Activated CD4-positive, alpha-beta T cell treated with anti-CD3 and anti-CD28 coated beads, Interleukin-2, amount 10 ng/mL, durations not matched to agents 7 days and 5 days (primary cell): ENCODE data around the gene KISS1R. TPM values are rescaled to one million over a fixed set of nuclear protein-coding genes. Genes with fewer than 3 reads are reported as not detected.
A peak's percentile ranks its signal among the peaks of the same experiment; 100 is the strongest.

Experiments used
- CTCF ChIA-PET: fragments of 350-600 bp; sonication (Branson Sonifier 250); formaldehyde crosslinking; loops from one replicate; lab custom pipeline; 2021; ENCODE audit warnings: antibody characterized with exemption; lab: Charles Lee
- POLR2A ChIA-PET: fragments of 350-600 bp; sonication (Branson Sonifier 250); formaldehyde crosslinking; loops from one replicate; lab custom pipeline; 2021; ENCODE audit warnings: antibody characterized with exemption; lab: Charles Lee
- DNase-seq: peaks from one replicate; pipeline ENCODE4 v3.0.0-alpha.2; 2020
- H3K27ac Mint-ChIP-seq: one replicate; pipeline ENCODE4 v1.8.0; 2021; ENCODE audit warnings: mild to moderate bottlenecking, moderate library complexity, mixed read lengths
- H3K27me3 Mint-ChIP-seq: one replicate; pipeline ENCODE4 v1.8.0; 2021; ENCODE audit warnings: mixed read lengths
- H3K36me3 Mint-ChIP-seq: one replicate; pipeline ENCODE4 v1.8.0; 2021; ENCODE audit warnings: low read depth, mixed read lengths
- H3K4me1 Mint-ChIP-seq: one replicate; pipeline ENCODE4 v1.8.0; 2021; ENCODE audit warnings: mixed read lengths
- H3K4me3 Mint-ChIP-seq: one replicate; pipeline ENCODE4 v1.8.0; 2021; ENCODE audit warnings: mild to moderate bottlenecking, moderate library complexity, mixed read lengths
- H3K9me3 Mint-ChIP-seq: one replicate; pipeline ENCODE4 v1.8.0; 2021; ENCODE audit warnings: mixed read lengths
- total RNA-seq, 2 experiments: library from RNA; stranded (reverse); gene quantifications; one replicate each; pipeline ENCODE4 v1.2.3, GENCODE V29; 2021

The KISS1R gene
- total RNA-seq, 2 experiments from 2014 or later = 0.72 to 1.1 TPM

DNA sequence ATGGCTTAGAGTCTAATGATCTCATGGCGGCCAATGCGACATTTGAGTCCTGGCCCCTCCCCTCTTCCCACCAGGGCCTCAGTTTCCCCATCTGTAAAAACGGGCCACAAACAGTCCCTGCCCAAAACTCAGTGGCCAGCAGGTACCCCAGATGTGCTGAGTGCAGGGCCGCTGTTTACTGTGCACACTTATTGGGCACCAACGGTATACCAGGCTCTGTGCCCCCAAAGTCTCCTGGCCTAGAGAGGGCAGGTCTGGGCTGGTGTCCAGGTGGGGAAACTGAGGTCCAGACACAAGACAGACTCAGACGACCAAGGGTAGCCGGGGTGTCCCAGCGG lies 43.4 kb downstream of the KISS1R start:
- CTCF ChIA-PET = interaction anchor here (1.1 kb wide), 1 partner anchor 54 kb away, joined by 3 read pairs; no protein-coding TSS in a partner anchor
- no peak for DNase-seq
- POLR2A ChIA-PET = no interaction called here
- Mint-ChIP-seq H3K36me3 (peaks cover 16% of the 10 kb centered on the region), H3K9me3 (peaks cover 2% of the 10 kb centered on the region), H3K27ac (no peak overlapping the region), H3K27me3 (no peaks in the 10 kb centered on the region), H3K4me3 (no peak overlapping the region), H3K4me1 (peaks cover 17% of the 10 kb centered on the region)

DNA sequence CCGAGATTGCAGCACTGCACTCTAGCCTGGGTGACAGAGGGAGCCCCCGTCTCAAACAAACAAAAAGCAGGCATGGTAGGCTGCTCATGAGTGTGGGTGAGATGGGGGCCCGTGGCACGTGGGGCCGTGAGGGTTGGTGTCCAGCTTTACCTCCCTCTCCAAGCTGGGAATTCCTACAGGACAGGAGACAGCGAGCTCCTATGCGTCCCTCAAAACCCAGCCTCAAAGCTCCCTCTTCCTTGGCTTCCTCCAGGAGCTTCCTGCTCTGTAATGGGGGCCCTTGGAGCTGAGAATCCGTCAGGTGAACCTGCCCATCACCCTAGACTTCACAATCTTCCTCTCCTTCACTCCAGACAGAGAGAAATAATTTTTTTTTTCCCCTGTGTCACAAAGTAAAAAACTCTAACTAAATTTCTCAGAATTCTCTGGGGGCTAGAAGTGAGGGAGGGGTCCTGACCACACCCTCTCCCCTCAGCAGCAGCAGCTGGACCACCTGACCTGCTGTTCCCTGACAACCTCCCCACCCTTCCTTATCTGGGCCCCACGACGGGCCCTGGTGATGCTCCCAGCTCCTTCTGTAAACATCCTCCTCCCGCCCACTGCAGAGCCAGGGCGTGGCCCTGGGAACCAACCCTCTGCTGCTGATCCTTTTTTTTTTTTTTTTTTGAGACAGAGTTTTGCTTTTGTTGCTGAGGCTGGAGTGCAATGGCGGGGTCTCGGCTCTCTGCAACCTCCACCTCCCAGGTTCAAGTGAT lies 44.9 kb downstream of the KISS1R start:
- H3K27ac Mint-ChIP-seq = peak overlapping the region; percentile 77
- H3K4me1 Mint-ChIP-seq = peaks cover 17% of the 10 kb centered on the region
- peaks cover 2% of the 10 kb centered on the region for H3K9me3 Mint-ChIP-seq
- ChIA-PET CTCF (no interaction called here), POLR2A (interaction anchor here (0.8 kb wide), 1 partner anchor 64 kb away, joined by 3 read pairs; no protein-coding TSS in a partner anchor)
- DNase-seq = peak; percentile 27
- peaks cover 23% of the 10 kb centered on the region for H3K36me3 Mint-ChIP-seq
- no peak overlapping the region for H3K4me3 Mint-ChIP-seq
- no peaks in the 10 kb centered on the region for H3K27me3 Mint-ChIP-seq

DNA sequence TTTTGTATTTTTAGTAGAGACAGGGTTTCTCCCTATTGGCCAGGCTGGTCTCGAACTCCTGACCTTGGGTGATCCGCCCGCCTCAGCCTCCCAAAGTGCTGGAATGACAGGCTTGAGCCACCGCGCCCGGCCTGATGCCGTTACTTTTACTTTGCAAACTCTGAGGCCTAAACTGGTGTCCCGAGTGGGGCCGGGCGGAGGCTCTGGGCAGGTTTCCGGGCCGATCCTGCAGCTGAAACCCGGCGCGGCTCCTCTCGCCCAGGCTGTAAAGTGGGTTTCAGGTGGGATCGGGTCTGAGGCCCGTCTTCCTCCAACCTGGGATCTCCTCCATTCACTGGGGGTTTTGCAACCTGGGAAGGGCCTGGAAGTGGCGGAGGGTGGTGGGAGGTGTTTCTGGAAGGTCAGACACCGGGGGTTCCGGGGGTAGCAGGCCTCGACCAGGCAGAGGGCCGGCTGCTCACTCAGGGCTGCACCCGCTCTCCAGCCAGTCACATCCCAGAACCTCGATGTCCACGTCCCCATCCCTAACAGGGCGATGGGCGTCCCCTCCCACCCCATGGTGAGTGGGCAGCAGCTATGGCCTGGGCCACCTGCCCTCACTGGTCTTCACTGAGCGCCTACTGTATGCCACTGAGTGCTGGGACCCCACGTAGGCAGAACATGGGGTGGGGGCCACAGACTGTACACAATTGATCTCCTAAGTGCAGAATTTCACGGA lies 45.7 kb downstream of the KISS1R start:
- peaks cover 27% of the 10 kb centered on the region for H3K36me3 Mint-ChIP-seq
- no peak overlapping the region for H3K4me3 Mint-ChIP-seq
- H3K9me3 Mint-ChIP-seq = peaks cover 2% of the 10 kb centered on the region
- no peak for DNase-seq
- no peaks in the 10 kb centered on the region for H3K27me3 Mint-ChIP-seq
- ChIA-PET POLR2A (no interaction called here), CTCF (no interaction called here)
- peaks cover 17% of the 10 kb centered on the region for H3K4me1 Mint-ChIP-seq
- no peak overlapping the region for H3K27ac Mint-ChIP-seq

DNA sequence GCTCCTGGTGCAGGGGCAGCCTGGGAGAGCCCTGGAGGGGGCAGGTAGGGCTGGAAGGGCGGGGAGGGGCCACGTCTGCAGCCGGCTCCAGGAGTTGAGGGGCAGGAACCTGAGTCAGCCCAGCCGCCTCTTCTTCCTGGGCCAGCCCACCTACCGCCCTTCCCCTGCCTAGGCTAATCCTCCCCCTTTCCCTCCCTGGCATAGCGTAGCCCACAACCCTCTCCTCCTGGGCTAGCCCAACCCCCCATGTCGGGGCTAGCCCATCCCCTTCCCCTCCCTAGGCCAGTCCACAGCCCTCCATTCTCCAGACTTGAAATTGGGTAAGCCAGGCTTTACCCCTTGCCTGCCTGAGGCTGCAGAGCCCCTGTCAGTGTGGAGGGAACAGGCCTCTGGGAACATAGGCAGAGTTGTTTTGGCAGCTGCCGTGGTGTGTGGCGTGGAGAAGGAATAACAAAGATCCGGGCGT lies 46.4 kb downstream of the KISS1R start:
- DNase-seq = no peak
- Mint-ChIP-seq H3K27me3 (no peaks in the 10 kb centered on the region), H3K36me3 (peaks cover 31% of the 10 kb centered on the region), H3K9me3 (peaks cover 2% of the 10 kb centered on the region), H3K27ac (no peak overlapping the region), H3K4me3 (no peak overlapping the region), H3K4me1 (peaks cover 16% of the 10 kb centered on the region)
- CTCF ChIA-PET = no interaction called here
- POLR2A ChIA-PET = no interaction called here

DNA sequence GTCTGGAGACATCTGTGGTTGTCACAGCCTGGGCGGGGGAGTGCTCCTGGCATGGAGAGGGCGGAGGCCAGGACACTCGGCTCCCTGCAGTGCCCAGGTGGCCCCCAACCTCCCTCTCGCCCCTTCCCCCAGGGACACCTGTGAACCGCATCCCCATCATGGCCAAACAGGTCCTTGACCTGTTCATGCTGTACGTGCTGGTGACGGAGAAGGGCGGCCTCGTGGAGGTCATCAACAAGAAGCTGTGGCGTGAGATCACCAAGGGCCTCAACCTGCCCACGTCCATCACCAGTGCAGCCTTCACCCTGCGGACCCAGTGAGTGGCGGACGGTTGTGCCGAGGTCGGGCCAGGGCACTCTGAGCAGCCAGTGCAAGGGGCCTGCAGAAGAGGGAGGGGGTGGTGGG lies 47.0 kb downstream of the KISS1R start:
- no peak overlapping the region for H3K4me3 Mint-ChIP-seq
- CTCF ChIA-PET = interaction anchor here (1.0 to 1.4 kb wide), 2 partner anchors 20 to 39 kb away, joined by 3 to 5 read pairs; partner anchors contain the start of gene WDR18
- peaks cover 35% of the 10 kb centered on the region for H3K36me3 Mint-ChIP-seq
- no peak for DNase-seq
- no peak overlapping the region for H3K27ac Mint-ChIP-seq
- peaks cover 2% of the 10 kb centered on the region for H3K9me3 Mint-ChIP-seq
- POLR2A ChIA-PET = no interaction called here
- no peaks in the 10 kb centered on the region for H3K27me3 Mint-ChIP-seq
- peaks cover 12% of the 10 kb centered on the region for H3K4me1 Mint-ChIP-seq

DNA sequence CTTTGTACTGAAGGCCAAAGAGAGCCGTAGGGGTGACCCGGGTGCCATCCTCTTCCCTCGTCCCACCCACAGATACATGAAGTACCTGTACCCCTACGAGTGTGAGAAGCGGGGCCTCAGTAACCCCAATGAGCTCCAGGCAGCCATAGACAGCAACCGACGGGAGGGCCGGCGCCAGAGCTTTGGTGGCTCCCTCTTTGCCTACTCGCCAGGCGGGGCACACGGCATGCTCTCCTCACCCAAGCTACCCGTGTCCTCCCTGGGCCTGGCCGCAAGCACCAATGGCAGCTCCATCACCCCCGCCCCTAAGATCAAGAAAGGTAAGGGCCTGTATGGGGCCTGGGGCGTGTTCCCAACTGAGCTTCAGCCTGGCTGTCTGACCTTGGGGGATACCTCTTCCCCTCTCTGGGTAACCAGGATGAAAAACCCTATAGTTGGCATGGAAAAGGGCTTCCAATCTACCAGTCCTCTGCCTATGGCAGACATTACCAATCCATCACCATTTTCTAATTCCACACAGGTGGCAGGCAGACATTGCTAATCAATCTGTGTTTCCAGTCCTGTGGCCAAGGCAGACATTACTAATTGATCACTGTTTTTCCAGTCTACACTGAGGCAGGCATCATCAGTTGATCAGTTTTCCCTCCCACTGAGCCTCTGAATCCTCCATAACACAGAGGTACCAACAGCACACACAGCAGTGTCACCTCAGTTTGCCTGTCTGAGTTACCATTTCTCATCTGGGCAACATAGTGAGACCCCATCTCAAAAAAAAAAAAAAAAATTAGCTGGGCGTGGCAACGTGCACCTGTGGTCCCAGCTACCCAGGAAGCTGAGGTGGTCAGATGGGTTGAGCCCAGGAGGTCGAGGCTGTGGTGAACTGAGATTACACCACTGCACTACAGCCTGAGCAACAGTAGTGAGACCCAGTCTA lies 47.9 kb downstream of the KISS1R start:
- POLR2A ChIA-PET = no interaction called here

DNA sequence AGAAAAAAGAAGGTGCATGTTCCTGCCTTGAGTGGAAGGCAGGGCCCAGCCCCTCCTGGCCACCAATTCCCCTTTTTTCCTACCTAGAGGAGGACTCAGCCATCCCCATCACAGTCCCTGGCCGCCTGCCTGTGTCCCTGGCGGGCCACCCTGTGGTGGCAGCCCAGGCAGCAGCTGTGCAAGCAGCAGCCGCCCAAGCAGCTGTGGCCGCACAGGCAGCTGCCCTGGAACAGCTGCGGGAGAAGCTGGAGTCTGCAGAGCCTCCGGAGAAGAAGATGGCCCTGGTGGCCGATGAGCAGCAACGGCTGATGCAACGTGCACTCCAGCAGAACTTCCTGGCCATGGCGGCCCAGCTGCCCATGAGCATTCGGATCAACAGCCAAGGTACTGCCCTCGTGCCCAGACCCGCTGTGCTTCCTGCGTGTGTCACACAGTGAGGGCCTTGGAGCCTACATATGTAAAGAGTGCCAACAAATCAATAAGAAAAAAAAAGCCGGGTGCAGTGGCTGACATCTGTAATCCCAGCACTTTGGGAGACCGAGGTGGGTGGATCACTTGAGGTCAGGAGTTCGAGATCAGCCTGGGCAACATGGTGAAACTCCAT lies 49.5 kb downstream of the KISS1R start:
- CTCF ChIA-PET = no interaction called here
- Mint-ChIP-seq H3K9me3 (peaks cover 7% of the 10 kb centered on the region), H3K27ac (no peak overlapping the region), H3K4me1 (peaks cover 12% of the 10 kb centered on the region), H3K36me3 (peaks cover 51% of the 10 kb centered on the region), H3K27me3 (no peaks in the 10 kb centered on the region), H3K4me3 (no peak overlapping the region)
- POLR2A ChIA-PET = no interaction called here
- no peak for DNase-seq

More for the DNA sequence above, 47.9 kb downstream of the KISS1R start:
- H3K4me3 Mint-ChIP-seq = no peak overlapping the region
- CTCF ChIA-PET = interaction anchor here (0.6 to 1.4 kb wide), 3 partner anchors 19 to 101 kb away, joined by 3 to 5 read pairs (median 3); partner anchors contain the start of gene WDR18
- H3K27ac Mint-ChIP-seq = no peak overlapping the region
- H3K27me3 Mint-ChIP-seq = no peaks in the 10 kb centered on the region
- peaks cover 2% of the 10 kb centered on the region for H3K9me3 Mint-ChIP-seq
- DNase-seq = no peak
- peaks cover 12% of the 10 kb centered on the region for H3K4me1 Mint-ChIP-seq
- peaks cover 38% of the 10 kb centered on the region for H3K36me3 Mint-ChIP-seq

Other genes with a start within 250 kb of the KISS1R start
- 1 to 10 TPM; 1.6 to 2.1 TPM for gene FSTL3, start 240.9 kb upstream of the KISS1R start, total RNA-seq
- not detected for gene PRSS57, start 221.9 kb upstream of the KISS1R start, total RNA-seq
- not detected for gene PALM, start 208.4 kb upstream of the KISS1R start, total RNA-seq
- not detected for gene MISP, start 166.2 kb upstream of the KISS1R start, total RNA-seq
- gene PTBP1, start 119.9 kb upstream of the KISS1R start, total RNA-seq = 100 to 1,000 TPM; 487 to 536 TPM
- gene PLPPR3, start 95.4 kb upstream of the KISS1R start, total RNA-seq = not detected
- not detected for gene AZU1, start 89.5 kb upstream of the KISS1R start, total RNA-seq
- not detected for gene PRTN3, start 76.3 kb upstream of the KISS1R start, total RNA-seq
- gene ELANE, start 65.0 kb upstream of the KISS1R start, total RNA-seq = not detected
- gene CFD, start 57.7 kb upstream of the KISS1R start, total RNA-seq = 1 to 10 TPM; 1.5 to 1.6 TPM
- 10 to 100 TPM; 72.5 to 88.1 TPM for gene MED16, start 24.1 kb upstream of the KISS1R start, total RNA-seq
- not detected for gene RNU6-9, start 23.8 kb upstream of the KISS1R start, total RNA-seq
- 100 to 1,000 TPM; 120 to 121 TPM for gene R3HDM4, start 4.1 kb upstream of the KISS1R start, total RNA-seq
- gene ARID3A, start 8.7 kb downstream of the KISS1R start, total RNA-seq = 10 to 100 TPM; 25.8 to 28.4 TPM
- gene WDR18, start 67.0 kb downstream of the KISS1R start, total RNA-seq = 10 to 100 TPM; 39.2 to 49.2 TPM
- gene GRIN3B, start 83.1 kb downstream of the KISS1R start, total RNA-seq = not detected
- gene TMEM259, start 103.8 kb downstream of the KISS1R start, total RNA-seq = 100 to 1,000 TPM; 183 to 195 TPM
- gene RNU6-2, start 104.2 kb downstream of the KISS1R start, total RNA-seq = not detected
- 100 to 1,000 TPM; 558 to 580 TPM for gene CNN2, start 109.3 kb downstream of the KISS1R start, total RNA-seq
- gene ABCA7, start 122.8 kb downstream of the KISS1R start, total RNA-seq = 10 to 100 TPM; 75.9 to 87.5 TPM
- 100 to 1,000 TPM; 487 to 570 TPM for gene ARHGAP45, start 149.8 kb downstream of the KISS1R start, total RNA-seq
- gene POLR2E, start 178.0 kb downstream of the KISS1R start, total RNA-seq = 100 to 1,000 TPM; 120 to 133 TPM
- gene GPX4, start 186.7 kb downstream of the KISS1R start, total RNA-seq = 100 to 1,000 TPM; 106 to 114 TPM